ENCODE measurements around the gene HDAC9. TPM values are rescaled to one million over a fixed set of nuclear protein-coding genes. Genes with fewer than 3 reads are reported as not detected.
"Not testable (repeated sequence)": the region's sequence is repeated elsewhere in the genome, so short reads cannot be mapped to it uniquely, and the experiment has no call there.

The HDAC9 gene
- total and polyA plus RNA-seq, 2 donors, result 3.3 to 61.6 TPM

DNA sequence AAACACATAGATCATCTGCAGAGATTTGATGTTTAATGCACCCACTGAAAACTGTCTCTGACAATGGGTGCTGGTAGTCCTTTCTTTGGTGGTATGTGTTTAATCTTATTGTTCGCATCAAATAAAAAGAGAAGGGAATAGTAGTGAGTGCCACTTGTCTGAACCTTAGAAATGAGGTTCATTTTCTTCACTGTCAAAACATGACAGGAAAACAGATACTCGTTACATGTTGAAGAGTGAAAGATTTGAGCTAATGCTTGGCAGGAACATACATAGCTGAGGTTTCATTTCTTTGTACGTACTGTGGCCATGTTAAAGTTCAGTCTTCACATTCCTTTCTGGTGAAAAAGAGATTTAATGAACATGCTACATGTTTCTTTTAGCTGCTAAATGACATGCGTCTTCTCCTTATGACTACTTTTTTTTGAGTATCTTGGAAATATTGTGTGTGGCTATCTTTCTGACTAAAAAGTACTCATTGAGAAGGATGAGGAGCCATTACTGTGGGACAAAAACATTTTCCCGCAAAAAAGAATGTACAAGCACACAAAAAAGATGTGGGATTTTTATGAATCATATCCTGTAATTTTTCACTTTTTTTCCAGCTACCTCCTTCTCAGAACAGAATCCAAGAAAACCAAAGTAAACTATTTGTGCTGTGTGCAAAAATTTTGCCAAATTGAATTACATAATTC lies 513.8 kb downstream of the HDAC9 start:
- Histone ChIP-seq H3K27ac (ENCODE audit: low read depth) (no peak overlapping the region), H3K36me3 (ENCODE audit: insufficient read depth) (no peaks in the 10 kb centered on the region), H3K4me1 (ENCODE audit: insufficient read depth) (no peaks in the 10 kb centered on the region), H3K4me3 (ENCODE audit: low read depth, low read length) (no peak overlapping the region)
- DNase-seq (ENCODE audit: extremely low spot score), result no peak
- 70% methylated on average over 5 of the region's 5 CpGs for WGBS

DNA sequence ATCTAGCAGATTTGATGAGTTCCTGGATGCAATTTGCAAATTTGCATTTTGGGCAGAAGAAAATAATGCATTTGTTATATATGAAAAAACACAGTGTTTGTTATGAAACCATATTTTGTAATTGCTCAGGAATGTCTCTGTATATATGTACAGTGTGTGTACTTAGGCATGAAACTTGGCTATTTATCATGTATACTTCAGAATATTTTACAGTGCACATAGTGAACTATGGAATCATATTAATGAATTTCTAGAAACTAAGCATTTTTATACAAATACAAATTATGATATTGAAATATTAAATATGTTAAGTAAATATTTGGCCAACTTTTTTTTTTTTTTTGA lies 514.4 kb downstream of the HDAC9 start:
- Histone ChIP-seq H3K4me1 (ENCODE audit: insufficient read depth) (no peaks in the 10 kb centered on the region), H3K4me3 (ENCODE audit: low read depth, low read length) (no peak overlapping the region), H3K27ac (ENCODE audit: low read depth) (no peak overlapping the region), H3K36me3 (ENCODE audit: insufficient read depth) (no peaks in the 10 kb centered on the region)
- DNase-seq (ENCODE audit: extremely low spot score), result no peak

DNA sequence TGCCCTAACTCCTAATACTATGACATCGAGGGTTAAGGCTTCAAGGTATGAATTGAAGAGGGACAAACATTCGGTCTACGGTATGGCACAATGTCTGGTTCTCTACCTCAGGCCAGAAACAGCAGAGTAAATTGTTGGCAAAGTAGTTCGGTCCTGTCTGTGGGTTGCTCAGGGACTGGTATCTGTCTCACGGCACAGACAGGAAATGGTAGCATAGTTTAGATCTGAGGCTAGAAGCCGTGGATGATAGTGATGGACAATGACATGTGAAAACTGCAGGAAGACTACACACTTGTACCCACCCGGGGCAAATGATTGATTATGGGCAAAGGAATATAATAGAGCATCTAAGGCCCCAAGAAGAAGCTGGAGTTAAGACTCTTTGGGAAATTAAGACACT lies 515.7 kb downstream of the HDAC9 start:
- no peak overlapping the region for H3K27ac ChIP-seq (ENCODE audit: low read depth)
- no peak for DNase-seq (ENCODE audit: extremely low spot score)
- WGBS, result 87% methylated on average over 7 of the region's 7 CpGs
- H3K4me3 ChIP-seq (ENCODE audit: low read depth, low read length), result no peak overlapping the region
- no peaks in the 10 kb centered on the region for H3K36me3 ChIP-seq (ENCODE audit: insufficient read depth)
- no peaks in the 10 kb centered on the region for H3K4me1 ChIP-seq (ENCODE audit: insufficient read depth)

DNA sequence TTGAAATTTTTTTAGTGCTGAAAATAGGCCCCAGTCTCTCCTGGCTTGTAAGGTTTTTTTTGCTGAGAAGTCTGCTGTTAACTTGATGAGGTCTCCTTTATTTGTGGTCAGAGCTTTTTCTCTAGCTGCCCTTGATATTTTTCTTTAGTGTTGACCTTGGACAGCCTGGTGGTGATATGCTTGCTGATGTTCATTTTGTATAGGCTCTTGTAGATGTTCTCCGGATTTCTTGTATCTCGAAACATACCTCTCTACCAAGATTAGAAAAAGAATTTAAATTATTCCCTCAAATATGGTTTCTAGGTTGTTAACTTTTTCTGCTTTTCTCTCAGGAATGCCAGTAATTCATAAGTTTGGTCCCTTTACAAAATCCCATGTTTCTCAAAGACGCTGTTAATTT lies 519.5 kb downstream of the HDAC9 start:
- 97% methylated on average over 3 of the region's 3 CpGs for WGBS
- DNase-seq (ENCODE audit: extremely low spot score), result no peak
- Histone ChIP-seq H3K27ac (ENCODE audit: low read depth) (no peak overlapping the region), H3K36me3 (ENCODE audit: insufficient read depth) (no peaks in the 10 kb centered on the region), H3K4me3 (ENCODE audit: low read depth, low read length) (no peak overlapping the region), H3K4me1 (ENCODE audit: insufficient read depth) (no peaks in the 10 kb centered on the region)

DNA sequence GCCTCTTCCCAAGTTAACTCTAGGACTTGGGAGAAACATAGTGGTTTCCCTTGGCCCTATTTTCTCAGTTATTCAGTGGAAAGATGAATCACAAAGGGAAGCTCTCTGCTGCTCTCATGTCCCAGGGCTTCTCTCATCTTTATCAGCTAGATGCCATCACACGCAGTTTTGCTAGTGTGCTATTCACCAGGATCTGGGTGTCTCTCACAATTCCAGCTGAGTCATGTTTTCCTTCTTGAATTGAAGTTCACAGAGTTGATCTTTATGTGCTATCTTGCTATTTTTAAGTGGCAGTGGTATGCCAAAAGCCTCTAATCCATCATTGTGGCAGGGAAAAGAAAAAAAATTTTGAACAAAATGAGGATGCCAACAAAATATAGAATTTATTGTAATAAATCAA lies 520.6 kb downstream of the HDAC9 start:
- DNase-seq (ENCODE audit: extremely low spot score), result no peak
- Histone ChIP-seq H3K4me1 (ENCODE audit: insufficient read depth) (no peaks in the 10 kb centered on the region), H3K36me3 (ENCODE audit: insufficient read depth) (no peaks in the 10 kb centered on the region), H3K4me3 (ENCODE audit: low read depth, low read length) (no peak overlapping the region), H3K27ac (ENCODE audit: low read depth) (no peak overlapping the region)
- 88% methylated on average over 1 of the region's 1 CpG for WGBS

DNA sequence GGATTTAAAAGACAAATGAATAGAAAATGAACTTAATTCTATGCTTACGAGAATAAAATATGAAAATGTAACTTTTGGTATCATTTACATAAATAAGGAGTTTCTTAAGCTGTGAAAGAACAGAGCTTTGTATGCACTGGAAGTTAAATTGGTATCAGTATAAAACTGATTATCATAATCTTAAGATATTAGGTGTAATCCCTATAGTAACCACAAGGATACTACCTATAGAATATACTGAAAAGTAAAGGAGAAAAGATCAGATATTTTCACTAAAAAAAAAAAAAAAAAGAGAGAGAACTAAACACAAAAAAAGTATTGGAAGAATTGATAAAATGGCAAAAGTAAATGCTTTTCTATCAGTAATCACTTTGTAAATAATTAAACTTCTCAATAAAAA lies 521.8 kb downstream of the HDAC9 start:
- H3K27ac ChIP-seq (ENCODE audit: low read depth), result no peak overlapping the region
- WGBS, result 86% methylated on average over 1 of the region's 1 CpG
- no peak overlapping the region for H3K4me3 ChIP-seq (ENCODE audit: low read depth, low read length)
- H3K36me3 ChIP-seq (ENCODE audit: insufficient read depth), result no peaks in the 10 kb centered on the region
- DNase-seq (ENCODE audit: extremely low spot score), result no peak
- no peaks in the 10 kb centered on the region for H3K4me1 ChIP-seq (ENCODE audit: insufficient read depth)

DNA sequence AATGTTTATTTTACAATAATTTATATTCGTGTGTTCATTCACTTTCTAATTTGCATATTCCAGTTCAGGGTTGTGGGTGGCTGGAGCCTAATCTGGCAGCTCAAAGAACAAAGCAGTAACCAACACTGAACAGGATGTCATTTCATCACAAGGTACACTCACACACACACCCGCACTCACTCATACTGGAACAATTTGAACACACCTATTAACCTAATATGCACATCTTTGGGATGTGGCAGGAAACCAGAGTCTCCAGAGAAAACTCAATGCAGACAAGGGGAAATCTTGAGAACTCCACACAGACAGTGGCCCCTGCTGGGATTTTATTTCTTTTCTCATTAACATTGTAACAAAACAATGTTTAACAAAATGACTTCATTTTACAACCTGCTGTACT lies 524.5 kb downstream of the HDAC9 start:
- Histone ChIP-seq H3K27ac (ENCODE audit: low read depth) (no peak overlapping the region), H3K4me1 (ENCODE audit: insufficient read depth) (no peaks in the 10 kb centered on the region), H3K4me3 (ENCODE audit: low read depth, low read length) (no peak overlapping the region), H3K36me3 (ENCODE audit: insufficient read depth) (no peaks in the 10 kb centered on the region)
- no peak for DNase-seq (ENCODE audit: extremely low spot score)
- WGBS, result 82% methylated on average over 2 of the region's 2 CpGs

DNA sequence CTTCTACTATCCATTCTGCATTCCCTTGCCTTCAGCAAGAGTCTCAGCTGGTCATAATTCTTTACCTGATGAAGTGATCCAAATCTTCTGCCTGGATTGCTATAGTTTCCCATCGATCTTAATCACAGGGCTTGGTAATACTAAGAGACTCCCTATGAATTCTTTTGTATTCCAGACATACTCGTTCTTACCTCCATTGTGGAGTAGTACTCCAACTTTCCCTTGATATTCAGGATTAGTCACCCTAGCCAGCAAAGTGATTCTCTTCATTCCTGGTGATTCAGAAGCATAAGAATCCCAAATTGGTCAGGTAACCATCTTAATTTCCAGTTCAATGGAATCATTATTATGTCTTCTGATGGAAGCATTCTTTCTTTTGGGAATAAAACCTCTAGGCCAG lies 525.2 kb downstream of the HDAC9 start:
- no peak for DNase-seq (ENCODE audit: extremely low spot score)
- 82% methylated on average over 2 of the region's 2 CpGs for WGBS
- no peak overlapping the region for H3K4me3 ChIP-seq (ENCODE audit: low read depth, low read length)
- no peaks in the 10 kb centered on the region for H3K36me3 ChIP-seq (ENCODE audit: insufficient read depth)
- H3K27ac ChIP-seq (ENCODE audit: low read depth), result no peak overlapping the region
- H3K4me1 ChIP-seq (ENCODE audit: insufficient read depth), result no peaks in the 10 kb centered on the region

DNA sequence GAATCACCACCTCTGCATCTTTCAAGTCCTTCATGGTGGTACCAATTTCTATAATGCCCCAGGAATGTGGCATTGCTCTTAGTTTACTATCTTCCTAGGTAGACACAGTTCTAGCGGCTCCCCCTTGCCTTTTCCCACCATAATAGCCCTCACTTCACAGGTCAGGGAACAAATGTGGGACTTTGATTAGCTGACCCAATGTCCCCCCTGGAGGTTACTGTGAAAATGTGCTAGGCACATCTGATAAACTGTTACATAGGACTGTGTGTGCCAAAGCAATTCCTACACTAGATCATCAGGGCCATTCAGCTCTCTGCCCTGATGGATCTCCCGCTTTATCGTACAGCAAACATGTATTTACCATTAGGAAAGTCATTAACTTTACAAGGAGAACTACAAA lies 527.9 kb downstream of the HDAC9 start:
- H3K36me3 ChIP-seq (ENCODE audit: insufficient read depth), result no peaks in the 10 kb centered on the region

DNA sequence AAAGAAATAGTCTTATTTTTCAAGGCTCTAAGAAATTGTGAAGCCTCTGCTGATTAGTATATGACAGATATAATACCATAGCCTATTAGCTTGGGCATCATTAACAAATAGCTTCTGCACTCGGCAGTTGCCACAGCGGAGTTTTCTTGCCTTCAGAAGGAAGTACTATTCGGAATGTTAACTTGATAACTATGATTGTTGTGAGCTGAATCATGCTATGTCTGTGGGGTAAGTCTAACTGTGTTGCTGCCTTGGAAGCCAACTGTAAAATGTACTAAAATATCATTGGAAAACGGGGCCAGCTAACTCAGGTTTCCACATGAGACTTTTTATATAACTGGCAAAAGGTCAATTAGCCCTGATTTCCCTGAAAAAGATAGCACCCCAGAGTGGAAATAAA lies 528.7 kb downstream of the HDAC9 start:
- no peak for DNase-seq (ENCODE audit: extremely low spot score)
- no peak overlapping the region for H3K4me3 ChIP-seq (ENCODE audit: low read depth, low read length)
- 51% methylated on average over 4 of the region's 4 CpGs for WGBS
- no peak overlapping the region for H3K27ac ChIP-seq (ENCODE audit: low read depth)
- no peaks in the 10 kb centered on the region for H3K4me1 ChIP-seq (ENCODE audit: insufficient read depth)
- no peaks in the 10 kb centered on the region for H3K36me3 ChIP-seq (ENCODE audit: insufficient read depth)

More for the DNA sequence above, 527.9 kb downstream of the HDAC9 start:
- no peak for DNase-seq (ENCODE audit: extremely low spot score)
- no peak overlapping the region for H3K4me3 ChIP-seq (ENCODE audit: low read depth, low read length)
- 76% methylated on average over 3 of the region's 3 CpGs for WGBS
- H3K27ac ChIP-seq (ENCODE audit: low read depth), result no peak overlapping the region
- no peaks in the 10 kb centered on the region for H3K4me1 ChIP-seq (ENCODE audit: insufficient read depth)

DNA sequence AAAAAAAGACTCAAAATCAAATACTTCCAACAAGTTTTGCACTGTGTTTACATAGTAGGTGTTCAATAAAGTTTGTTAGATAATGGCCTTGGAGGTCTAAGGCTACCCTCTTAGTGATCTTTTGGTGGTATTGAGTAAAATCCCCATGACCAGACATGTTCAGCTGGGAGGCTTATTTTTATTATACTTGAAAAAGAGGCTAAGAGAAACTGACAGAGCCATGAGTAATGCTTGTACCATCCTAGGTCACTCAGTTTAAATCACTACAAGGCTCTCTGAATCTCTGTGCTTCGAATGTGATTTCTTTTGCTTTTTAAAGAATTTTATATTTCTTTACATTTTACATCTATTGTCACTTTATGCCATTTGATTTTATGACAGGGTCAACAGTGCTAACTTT lies 531.3 kb downstream of the HDAC9 start:
- no peaks in the 10 kb centered on the region for H3K36me3 ChIP-seq (ENCODE audit: insufficient read depth)
- WGBS, result 69% methylated on average over 1 of the region's 1 CpG

DNA sequence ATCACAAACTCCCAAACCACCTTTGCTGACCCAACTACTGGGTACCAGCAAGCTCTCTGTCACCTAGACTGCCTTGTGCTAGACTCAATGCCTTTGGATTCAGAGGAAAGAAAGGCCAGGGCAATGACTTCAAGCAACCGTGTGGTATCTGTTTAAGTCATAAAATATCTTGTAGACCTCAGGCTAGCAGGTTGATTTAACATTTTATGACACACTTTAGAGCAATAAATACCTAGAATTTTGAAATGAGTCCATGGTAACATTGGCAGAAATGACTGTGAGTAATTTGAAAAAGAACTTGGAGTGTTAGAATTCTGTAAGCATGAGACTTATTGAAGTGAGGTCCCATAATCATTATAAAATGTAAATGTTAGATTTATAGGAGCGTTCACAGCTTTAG lies 534.7 kb downstream of the HDAC9 start:
- WGBS, result 40% methylated on average over 2 of the region's 2 CpGs
- Histone ChIP-seq H3K4me1 (ENCODE audit: insufficient read depth) (no peaks in the 10 kb centered on the region), H3K27ac (ENCODE audit: low read depth) (no peak overlapping the region), H3K36me3 (ENCODE audit: insufficient read depth) (no peaks in the 10 kb centered on the region), H3K4me3 (ENCODE audit: low read depth, low read length) (no peak overlapping the region)
- DNase-seq (ENCODE audit: extremely low spot score), result no peak

More for the DNA sequence above, 531.3 kb downstream of the HDAC9 start:
- no peak for DNase-seq (ENCODE audit: extremely low spot score)
- no peaks in the 10 kb centered on the region for H3K4me1 ChIP-seq (ENCODE audit: insufficient read depth)
- H3K4me3 ChIP-seq (ENCODE audit: low read depth, low read length), result no peak overlapping the region
- no peak overlapping the region for H3K27ac ChIP-seq (ENCODE audit: low read depth)

DNA sequence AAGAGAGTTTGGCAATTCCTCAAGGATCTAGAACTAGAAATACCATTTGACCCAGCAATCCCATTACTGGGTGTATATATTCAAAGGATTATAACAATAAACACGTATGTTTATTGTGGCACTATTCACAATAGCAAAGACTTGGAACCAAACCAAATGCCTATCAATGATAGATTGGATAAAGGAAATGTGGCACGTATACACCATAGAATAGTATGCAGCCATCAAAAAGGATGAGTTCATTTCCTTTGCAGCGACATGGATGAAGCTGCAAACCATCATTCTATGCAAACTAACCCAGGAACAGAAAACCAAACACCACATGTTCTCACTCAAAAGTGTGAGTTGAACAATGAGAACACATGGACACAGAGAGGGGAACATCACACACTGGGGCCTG lies 537.4 kb downstream of the HDAC9 start:
- DNase-seq (ENCODE audit: extremely low spot score); H3K4me3 ChIP-seq (ENCODE audit: low read depth, low read length); H3K4me1 ChIP-seq (ENCODE audit: insufficient read depth); H3K36me3 ChIP-seq (ENCODE audit: insufficient read depth); H3K27ac ChIP-seq (ENCODE audit: low read depth): not testable (repeated sequence)
- WGBS, result 95% methylated on average over 3 of the region's 3 CpGs

DNA sequence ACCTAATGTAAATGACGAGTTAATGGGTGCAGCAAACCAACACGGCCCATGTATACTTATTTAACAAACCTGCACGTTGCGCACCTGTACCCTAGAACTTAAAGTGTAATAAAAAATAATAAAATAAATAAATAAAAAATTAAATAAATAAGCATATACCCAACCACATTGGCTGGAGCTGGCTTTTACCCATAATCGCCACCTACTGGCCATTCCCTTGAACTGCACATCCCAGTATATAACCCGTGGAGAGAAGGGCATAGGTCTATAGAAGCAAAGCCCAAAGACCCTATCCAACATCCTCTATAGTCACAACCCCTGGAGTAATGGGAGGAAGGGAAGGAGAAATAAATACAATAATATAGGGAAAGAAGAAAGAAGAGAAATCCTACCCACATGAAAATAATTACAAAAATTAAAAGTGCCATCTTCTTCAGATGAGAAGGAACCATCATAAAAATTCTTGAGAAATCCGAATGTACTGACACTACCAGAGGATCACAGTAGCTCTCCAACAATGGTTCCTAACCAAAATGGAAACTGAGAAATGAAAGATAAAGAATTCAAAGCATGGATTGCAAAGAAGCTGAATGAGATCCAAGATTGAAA lies 556.3 kb downstream of the HDAC9 start:
- WGBS, result 72% methylated on average over 7 of the region's 7 CpGs
- DNase-seq (ENCODE audit: extremely low spot score), result no peak
- Histone ChIP-seq H3K27ac (ENCODE audit: low read depth) (no peak overlapping the region), H3K4me1 (ENCODE audit: insufficient read depth) (no peaks in the 10 kb centered on the region), H3K4me3 (ENCODE audit: low read depth, low read length) (no peak overlapping the region), H3K36me3 (ENCODE audit: insufficient read depth) (no peaks in the 10 kb centered on the region)
